ENCODE results near the gene BFSP1.

The BFSP1 gene

GRCh38 chr20:17530716-17531664 lies at the start of gene BFSP1:
Gene BFSP1, minus strand, starts transcription at chr20:17531379. Its CDS starts 50 bp downstream, at chr20:17531329.
- peak; percentile 5 for DNase-seq

- DNase-seq: no peak
These were observed 49.7 kb upstream of the BFSP1 start for GRCh38 chr20:17580895-17581294.

- DNase-seq: no peak
These were observed 48.3 kb upstream of the BFSP1 start for GRCh38 chr20:17579369-17580039.

- DNase-seq: no peak
These were observed 45.0 kb upstream of the BFSP1 start for GRCh38 chr20:17576215-17576614.

GRCh38 chr20:17573463-17573862 lies 42.3 kb upstream of the BFSP1 start:
- no peak for DNase-seq

- DNase-seq: peak; percentile 29
These were observed 41.0 kb upstream of the BFSP1 start for GRCh38 chr20:17572034-17572638.

GRCh38 chr20:17571153-17571527 lies 40.0 kb upstream of the BFSP1 start:
- peak; percentile 27 for DNase-seq

GRCh38 chr20:17570347-17571152 lies 39.4 kb upstream of the BFSP1 start:
- peak; percentile 34 for DNase-seq

GRCh38 chr20:17569616-17570346 lies 38.6 kb upstream of the BFSP1 start, which contains the start of gene DSTN:
Gene DSTN, plus strand, starts transcription at chr20:17570075. Its CDS starts 134 bp downstream, at chr20:17570209.
- DNase-seq: peak; percentile 83

- DNase-seq: peak; percentile 94
These were observed 37.9 kb upstream of the BFSP1 start for GRCh38 chr20:17568972-17569521.

GRCh38 chr20:17568045-17568788 lies 37.0 kb upstream of the BFSP1 start:
- DNase-seq: no peak

- no peak for DNase-seq
These were observed 35.2 kb upstream of the BFSP1 start for GRCh38 chr20:17566345-17566744.

GRCh38 chr20:17565169-17565845 lies 34.1 kb upstream of the BFSP1 start:
- peak; percentile 35 for DNase-seq

GRCh38 chr20:17562804-17563305 lies 31.7 kb upstream of the BFSP1 start:
- DNase-seq: peak; percentile 86

- DNase-seq: no peak
These were observed 29.3 kb upstream of the BFSP1 start for GRCh38 chr20:17560344-17561074.

GRCh38 chr20:17559338-17559737 lies 28.2 kb upstream of the BFSP1 start:
- no peak for DNase-seq

- no peak for DNase-seq
These were observed 27.7 kb upstream of the BFSP1 start for GRCh38 chr20:17558941-17559304.

GRCh38 chr20:17558154-17558940 lies 27.2 kb upstream of the BFSP1 start:
- DNase-seq: peak; percentile 89

GRCh38 chr20:17557675-17558006 lies 26.5 kb upstream of the BFSP1 start:
- peak; percentile 75 for DNase-seq
